IMR-90 (cell line): ENCODE results near the gene FAM114A2. TPM values are rescaled to one million over a fixed set of nuclear protein-coding genes. Genes with fewer than 3 reads are reported as not detected.

Source experiments
- ATAC-seq: fragments of 200-7000 bp; cut with Tn5 transposase; 2 replicates; pipeline ENCODE4 v1.9.1; 2020; ENCODE audit warnings: low read depth, mild to moderate bottlenecking, moderate library complexity
- BruUV-seq: library from RNA; stranded (reverse); fragments of 400-500 nt; replicated peaks from 2 replicates; lab custom pipeline; 2021; lab: Mats Ljungman, UMichigan
- CTCF ChIA-PET: fragments of 300-600 bp; formaldehyde crosslinking; extraction: SDS; loops from one replicate; lab custom pipeline; 2021; ENCODE audit warnings: antibody characterized with exemption; lab: Yijun Ruan, JAX
- POLR2A ChIA-PET: fragments of 300-600 bp; sonication (Branson Sonifier 250); formaldehyde crosslinking; loops from one replicate; lab custom pipeline; 2022; ENCODE audit warnings: antibody characterized with exemption; ENCODE audit not compliant: unreplicated experiment; lab: Charles Lee
- DNase-seq: peaks from one replicate; pipeline ENCODE4 v3.0.0; 2013
- H2AFZ ChIP-seq: replicated peaks from 2 replicates; pipeline ENCODE3; 2013; ENCODE audit warnings: low read length, mild to moderate bottlenecking; ENCODE audit not compliant: poor library complexity
- H2AK5ac ChIP-seq: 2 replicates; pipeline ENCODE4 v1.6.1; 2013; ENCODE audit warnings: low read depth, low read length, inconsistent platforms
- H2AK9ac ChIP-seq: replicated peaks from 2 replicates; pipeline ENCODE3; 2013; ENCODE audit warnings: mild to moderate bottlenecking, low read depth, low read length, moderate library complexity; ENCODE audit not compliant: poor library complexity
- H2BK120ac ChIP-seq: 2 replicates; pipeline ENCODE4 v1.6.1; 2013; ENCODE audit warnings: low read depth, low read length, inconsistent platforms
- H2BK15ac ChIP-seq: 3 replicates; pipeline ENCODE4 v1.6.1; 2013; ENCODE audit warnings: low read depth, low read length, inconsistent platforms
- H2BK20ac ChIP-seq: 2 replicates; pipeline ENCODE4 v1.6.1; 2013; ENCODE audit warnings: low read depth, mild to moderate bottlenecking, inconsistent platforms, low read length, moderate library complexity
- H2BK5ac ChIP-seq: 2 replicates; pipeline ENCODE4 v1.6.1; 2013; ENCODE audit warnings: mild to moderate bottlenecking, low read depth, low read length, inconsistent platforms; ENCODE audit not compliant: poor library complexity, severe bottlenecking
- H3K14ac ChIP-seq: replicated peaks from 2 replicates; pipeline ENCODE4 v1.6.1; 2013; ENCODE audit warnings: low read depth, low read length, inconsistent platforms
- H3K18ac ChIP-seq: 2 replicates; pipeline ENCODE4 v1.6.1; 2013; ENCODE audit warnings: low read depth, low read length, control low read depth
- H3K23ac ChIP-seq: 2 replicates; pipeline ENCODE4 v1.6.1; 2013; ENCODE audit warnings: low read depth, low read length, inconsistent platforms
- H3K27ac ChIP-seq: 2 replicates; pipeline ENCODE4 v1.5.1; 2013; ENCODE audit warnings: mild to moderate bottlenecking, control low read depth, low read length; ENCODE audit not compliant: insufficient read depth
- H3K27me3 ChIP-seq: 2 replicates; pipeline ENCODE4 v1.6.1; 2013; ENCODE audit warnings: low read length; ENCODE audit not compliant: control insufficient read depth, insufficient read depth
- H3K36me3 ChIP-seq: 2 replicates; pipeline ENCODE4 v1.6.1; 2013; ENCODE audit warnings: low read length, mixed read lengths; ENCODE audit not compliant: control insufficient read depth, insufficient read depth
- H3K4ac ChIP-seq: 2 replicates; pipeline ENCODE4 v1.6.1; 2013; ENCODE audit warnings: low read depth, low read length, inconsistent platforms
- H3K4me1 ChIP-seq: 2 replicates; pipeline ENCODE4 v1.6.1; 2013; ENCODE audit warnings: low read length, mixed read lengths; ENCODE audit not compliant: control insufficient read depth, insufficient read depth
- H3K4me2 ChIP-seq: 2 replicates; pipeline ENCODE4 v1.6.1; 2013; ENCODE audit warnings: low read depth, mild to moderate bottlenecking, control low read depth, low read length, moderate library complexity
- H3K4me3 ChIP-seq: 2 replicates; pipeline ENCODE4 v1.5.1; 2013; ENCODE audit warnings: low read depth, mild to moderate bottlenecking, control low read depth, low read length, moderate library complexity; ENCODE audit not compliant: insufficient read depth
- H3K56ac ChIP-seq: 2 replicates; pipeline ENCODE4 v1.6.1; 2013; ENCODE audit warnings: low read length, inconsistent platforms; ENCODE audit not compliant: insufficient read depth; ENCODE audit errors: extremely low read depth
- H3K79me1 ChIP-seq, 2 experiments: 2 replicates each; pipeline ENCODE4 v1.6.1; 2013; ENCODE audit warnings: low read length in 2 of 2, inconsistent platforms in 1 of 2, low read depth in 1 of 2
- H3K9ac ChIP-seq: 2 replicates; pipeline ENCODE4 v1.6.1; 2013; ENCODE audit warnings: low read depth, low read length, control low read depth
- H3K9me1 ChIP-seq: 2 replicates; pipeline ENCODE4 v1.6.1; 2013; ENCODE audit warnings: low read length, inconsistent platforms; ENCODE audit not compliant: insufficient read depth
- H3K9me3 ChIP-seq: 2 replicates; pipeline ENCODE4 v1.6.1; 2013; ENCODE audit warnings: low read length; ENCODE audit not compliant: control insufficient read depth, insufficient read depth
- H4K20me1 ChIP-seq: 2 replicates; pipeline ENCODE4 v1.6.1; 2013; ENCODE audit warnings: low read length, inconsistent platforms; ENCODE audit not compliant: insufficient read depth
- H4K5ac ChIP-seq: 2 replicates; pipeline ENCODE4 v1.6.1; 2013; ENCODE audit warnings: mild to moderate bottlenecking, low read depth, low read length, control low read depth
- H4K8ac ChIP-seq, 2 experiments: 2 replicates each; pipeline ENCODE4 v1.6.1; 2013; ENCODE audit warnings: low read depth in 2 of 2, low read length in 2 of 2, control low read depth in 1 of 2, inconsistent platforms in 1 of 2
- H4K91ac ChIP-seq: 2 replicates; pipeline ENCODE4 v1.6.1; 2013; ENCODE audit warnings: low read depth, low read length, inconsistent platforms; ENCODE audit not compliant: insufficient read depth
- BHLHE40 ChIP-seq: fragments of 150-350 bp; IDR thresholded peaks from 2 replicates; pipeline ENCODE4 v1.6.1; 2016; ENCODE audit warnings: mild to moderate bottlenecking, low read depth, low read length
- CEBPB ChIP-seq: IDR thresholded peaks from 2 replicates; pipeline ENCODE4 v1.6.1; 2012; ENCODE audit warnings: low read depth, low read length, improper control_type of control experiment
- CHD1 ChIP-seq: IDR thresholded peaks from 2 replicates; pipeline ENCODE4 v1.6.1; 2012; ENCODE audit warnings: low read depth, low read length, improper control_type of control experiment
- CTCF ChIP-seq: conservative IDR thresholded peaks from 2 replicates; pipeline ENCODE4 v1.5.1; 2012; ENCODE audit warnings: mild to moderate bottlenecking, low read depth, low read length, improper control_type of control experiment
- ELK1 ChIP-seq: fragments of 150-350 bp; IDR thresholded peaks from 2 replicates; pipeline ENCODE4 v1.6.1; 2016; ENCODE audit warnings: low read depth, mild to moderate bottlenecking, low read length, moderate library complexity, borderline replicate concordance
- FOS ChIP-seq: fragments of 150-350 bp; IDR thresholded peaks from 2 replicates; pipeline ENCODE4 v1.6.1; 2016; ENCODE audit warnings: low read depth, low read length
- MAFK ChIP-seq: IDR thresholded peaks from 2 replicates; pipeline ENCODE4 v1.6.1; 2012; ENCODE audit warnings: low read depth, low read length, improper control_type of control experiment
- MAZ ChIP-seq: IDR thresholded peaks from 2 replicates; pipeline ENCODE4 v1.6.1; 2012; ENCODE audit warnings: low read depth, mild to moderate bottlenecking, low read length, improper control_type of control experiment, moderate library complexity, borderline replicate concordance
- MXI1 ChIP-seq: IDR thresholded peaks from 2 replicates; pipeline ENCODE4 v1.6.1; 2012; ENCODE audit warnings: low read depth, mild to moderate bottlenecking, low read length, moderate library complexity, borderline replicate concordance
- NFE2L2 ChIP-seq: fragments of 150-350 bp; IDR thresholded peaks from 2 replicates; pipeline ENCODE4 v1.6.1; 2016; ENCODE audit warnings: low read depth, mild to moderate bottlenecking, low read length
- POLR2A ChIP-seq: IDR thresholded peaks from 2 replicates; pipeline ENCODE4 v1.6.1; 2012; ENCODE audit warnings: mild to moderate bottlenecking, low read depth, low read length
- RCOR1 ChIP-seq: IDR thresholded peaks from 2 replicates; pipeline ENCODE4 v1.6.1; 2012; ENCODE audit warnings: mild to moderate bottlenecking, low read length, improper control_type of control experiment; ENCODE audit not compliant: insufficient replicate concordance
- RFX5 ChIP-seq: IDR thresholded peaks from 2 replicates; pipeline ENCODE4 v1.8.0; 2012; ENCODE audit warnings: low read depth, mild to moderate bottlenecking, low read length, moderate library complexity
- SMC3 ChIP-seq: fragments of 150-350 bp; IDR thresholded peaks from 2 replicates; pipeline ENCODE4 v1.6.1; 2016; ENCODE audit warnings: low read depth, mild to moderate bottlenecking, antibody characterized with exemption, low read length, moderate library complexity
- USF2 ChIP-seq: fragments of 150-350 bp; IDR thresholded peaks from 2 replicates; pipeline ENCODE4 v1.6.1; 2017; ENCODE audit warnings: mild to moderate bottlenecking, antibody characterized with exemption, low read length, low read depth
- WGBS, 2 experiments: methylation state at CpG; one replicate each; pipeline versions ENCODE4 v1.1.5 to v1.1.7; 2013; ENCODE audit warnings: missing lambda C conversion rate in 2 of 2; ENCODE audit not compliant: insufficient read length in 1 of 2; ENCODE audit errors: extremely low coverage in 2 of 2; 5-methylcytosine and 5-hydroxymethylcytosine counted together
- dilution Hi-C: fragments of 300-500 bp; cut with HindIII; formaldehyde crosslinking; loops from one replicate; pipeline ENCODE4 v1.14.3; 2018; ENCODE audit warnings: low sequenced_read_pairs; ENCODE audit not compliant: unreplicated experiment
- in situ Hi-C: fragments of 300-500 bp; cut with MboI; formaldehyde crosslinking; loops from 3 replicates; pipeline ENCODE4 v1.14.3; 2019; ENCODE audit warnings: low sequenced_read_pairs, inconsistent platforms, mixed read lengths
- intact Hi-C: fragments of 100-400 bp; cut with micrococcal nuclease; formaldehyde crosslinking; loops from 2 replicates; pipeline ENCODE4 v1.10.0; 2022
- polyA plus RNA-seq, 3 experiments: library from polyadenylated mRNA; depleted of rRNA; stranded (reverse); fragments of >200 nt; gene quantifications; 2 replicates each; pipeline ENCODE4 v1.2.3, GENCODE V29; 2012; ENCODE audit warnings: low replicate concordance in 1 of 3
- total RNA-seq: library from RNA; depleted of rRNA; stranded (reverse); fragments of >200 nt; gene quantifications from 2 replicates; pipeline ENCODE4 v1.2.3, GENCODE V29; 2012

Gene FAM114A2
- total and polyA plus RNA-seq, 2 of the 4 experiments (the other 2 are of a cell fraction), result 13.2 to 41.2 TPM

- in situ Hi-C loops (no loop called here), intact Hi-C loops (no loop called here), dilution Hi-C loops (no loop called here)
- Histone ChIP-seq H2BK15ac (no peak overlapping the region), H3K36me3 (peaks cover 5% of the 10 kb centered on the region; the same call in 1 of the 2 replicates), H3K9ac (no peak overlapping the region), H4K91ac (no peak overlapping the region), H3K56ac (no peak overlapping the region), H3K9me1 (no peaks in the 10 kb centered on the region), H4K8ac (no peak overlapping the region), H2BK20ac (no peak overlapping the region), H3K4me3 (no peak overlapping the region), H2BK5ac (no peak overlapping the region), H4K5ac (no peak overlapping the region), H3K4ac (no peak overlapping the region), H3K18ac (no peak overlapping the region), H3K27me3 (no peaks in the 10 kb centered on the region), H4K20me1 (no peaks in the 10 kb centered on the region), H3K27ac (no peak overlapping the region), H3K9me3 (no peaks in the 10 kb centered on the region), H3K23ac (no peak overlapping the region), H3K14ac (no peak overlapping the region), H2AK5ac (no peak overlapping the region), H3K79me1 (no peaks in the 10 kb centered on the region; a peak in 1 of 4 replicates), H3K4me2 (no peak overlapping the region), H2AK9ac (no peak overlapping the region), H2AFZ (no peak overlapping the region), H3K4me1 (no peaks in the 10 kb centered on the region), H2BK120ac (no peak overlapping the region)
- ChIA-PET CTCF (interaction anchor here (0.6 kb wide), 1 partner anchor 627 kb away, joined by 4 read pairs; no protein-coding TSS in a partner anchor), POLR2A (no interaction called here)
- no peak for ATAC-seq
- BruUV-seq, result no TSS peak
- 100% methylated on average over 1 of the region's 1 CpG; no CpG with 5 or more reads in 1 of the 2 experiments for WGBS, 2 experiments
- no peak for DNase-seq
- TF ChIP-seq FOS, result no peak
- TF ChIP-seq CHD1, result no peak
- no peak for TF ChIP-seq CTCF
- no peak for TF ChIP-seq BHLHE40
- no peak for TF ChIP-seq MXI1
- no peak for TF ChIP-seq ELK1
- no peak for TF ChIP-seq USF2
- no peak for TF ChIP-seq POLR2A
- no peak for TF ChIP-seq NFE2L2
- TF ChIP-seq RFX5, result no peak
- no peak for TF ChIP-seq RCOR1
- TF ChIP-seq SMC3, result no peak
- TF ChIP-seq CEBPB, result no peak
- no peak for TF ChIP-seq MAZ
- no peak for TF ChIP-seq MAFK
Measured at GRCh38 chr5:154005648-154006047, 33.1 kb downstream of the FAM114A2 start.
